GM19238 (cell line): ENCODE data around the gene ARFGAP2.
"Not testable (repeated sequence)": the region's sequence is repeated elsewhere in the genome, so short reads cannot be mapped to it uniquely, and the experiment has no call there.

Source experiments
- DNase-seq: peaks from one replicate; pipeline ENCODE4 v3.0.0; 2011; ENCODE audit warnings: low spot score; ENCODE audit not compliant: insufficient read length

ARFGAP2 gene

DNA sequence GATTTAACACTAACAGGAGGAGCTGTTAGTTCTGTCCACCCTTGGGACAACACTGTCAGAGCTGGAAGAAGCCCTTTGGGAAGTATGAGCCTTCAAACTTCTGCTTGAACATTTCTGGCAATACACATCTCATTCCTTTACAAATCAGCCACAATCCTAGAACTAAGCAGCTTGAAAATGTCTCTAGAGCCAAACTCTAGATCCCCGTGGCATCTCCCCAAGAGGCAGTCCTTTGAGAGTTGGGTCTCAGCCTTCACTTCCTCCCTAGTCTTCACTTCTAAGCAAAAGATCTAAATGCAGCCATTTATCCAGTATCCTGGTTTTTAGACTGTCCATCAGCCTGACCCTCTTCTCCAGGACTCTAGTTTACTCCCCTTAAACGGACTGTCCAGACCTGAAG, 26.9 kb downstream of the ARFGAP2 start:
- no peak for DNase-seq

DNA sequence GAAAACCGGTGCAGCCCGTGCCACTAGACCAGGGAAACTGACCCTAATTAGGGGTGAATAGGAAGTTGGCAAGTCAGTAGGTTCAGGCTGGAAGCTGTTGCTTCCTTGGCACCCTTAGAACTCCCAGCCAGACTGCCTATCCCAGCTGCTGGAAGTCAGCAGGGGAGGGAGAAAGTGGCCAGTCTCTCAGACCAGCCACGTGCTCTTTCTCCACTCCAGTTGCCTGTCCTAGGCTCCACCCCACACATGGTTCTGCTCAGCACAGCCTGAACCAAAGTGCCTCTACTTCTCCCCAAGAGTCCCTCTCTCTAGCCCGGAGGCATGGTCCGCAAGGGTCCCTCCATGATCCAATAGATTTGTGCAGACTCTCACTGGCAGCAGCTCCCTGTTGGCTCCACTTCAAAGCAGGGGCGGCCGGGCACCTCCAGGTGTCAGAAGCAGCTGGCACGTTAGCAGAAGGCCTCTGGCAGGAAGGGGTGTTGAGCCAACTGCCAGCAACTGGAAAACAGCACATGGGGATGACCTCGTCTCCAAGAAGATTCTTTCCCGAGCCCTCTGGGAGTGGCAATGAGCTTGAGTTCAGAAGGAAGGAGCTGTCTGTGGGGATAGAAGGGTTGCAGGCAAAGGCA, 27.7 kb downstream of the ARFGAP2 start:
- DNase-seq: no peak

DNA sequence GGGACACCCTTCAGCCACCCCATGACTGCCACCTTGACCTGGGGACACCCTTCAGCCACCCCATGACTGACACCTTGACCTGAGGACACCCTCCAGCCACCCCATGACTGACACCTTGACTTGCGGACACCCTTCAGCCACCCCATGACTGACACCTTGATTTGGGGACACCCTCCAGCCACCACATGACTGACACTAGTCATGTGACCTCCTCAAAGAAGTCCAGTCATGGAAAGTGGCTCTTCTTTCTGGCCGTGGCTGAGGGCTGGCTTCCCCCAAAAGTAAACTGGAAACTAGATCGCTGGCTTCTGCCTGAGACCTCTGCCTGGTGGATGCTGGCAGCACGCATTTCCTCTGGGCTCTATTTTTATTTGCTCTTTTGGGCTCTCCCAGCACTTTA, 28.4 kb downstream of the ARFGAP2 start:
- no peak for DNase-seq

DNA sequence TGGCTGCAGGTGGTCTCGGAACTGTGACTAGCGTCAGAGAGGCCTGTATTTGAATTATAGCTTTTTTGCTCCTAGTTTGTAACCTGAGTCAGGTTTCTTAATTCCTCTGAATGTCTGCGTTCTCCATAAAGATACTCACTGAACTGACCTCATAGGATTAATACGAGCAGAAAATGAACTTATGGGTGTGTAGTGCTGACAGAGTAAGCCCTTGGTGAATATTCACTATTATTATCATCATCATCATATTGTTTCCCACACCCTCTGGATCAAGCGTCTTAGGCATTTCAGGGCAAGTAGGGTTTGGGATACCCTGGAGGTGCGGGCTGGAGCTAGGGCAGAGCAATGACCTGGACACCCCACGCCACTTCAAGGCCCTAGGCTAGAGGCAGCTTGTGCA, 29.0 kb downstream of the ARFGAP2 start:
- no peak for DNase-seq

DNA sequence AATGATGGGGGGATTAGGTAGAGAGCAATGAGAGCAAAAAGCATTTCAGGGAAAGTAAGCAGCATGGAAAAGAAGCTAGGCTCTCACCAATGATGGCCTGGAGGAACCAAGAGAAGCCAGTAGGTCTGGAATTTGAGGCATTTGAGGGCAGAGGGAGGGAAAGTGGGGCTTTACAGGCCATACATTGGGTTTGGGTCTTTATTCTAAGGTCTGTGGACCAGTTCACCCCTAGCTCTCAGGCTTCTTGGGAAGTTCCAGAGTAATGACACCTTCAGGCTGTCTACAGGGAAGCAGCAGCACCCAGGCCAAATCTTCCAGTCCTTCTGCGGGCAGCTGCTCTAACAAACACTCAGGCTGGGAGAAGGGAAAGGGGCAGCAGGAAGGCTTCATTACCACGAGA, 29.4 kb downstream of the ARFGAP2 start:
- no peak for DNase-seq

DNA sequence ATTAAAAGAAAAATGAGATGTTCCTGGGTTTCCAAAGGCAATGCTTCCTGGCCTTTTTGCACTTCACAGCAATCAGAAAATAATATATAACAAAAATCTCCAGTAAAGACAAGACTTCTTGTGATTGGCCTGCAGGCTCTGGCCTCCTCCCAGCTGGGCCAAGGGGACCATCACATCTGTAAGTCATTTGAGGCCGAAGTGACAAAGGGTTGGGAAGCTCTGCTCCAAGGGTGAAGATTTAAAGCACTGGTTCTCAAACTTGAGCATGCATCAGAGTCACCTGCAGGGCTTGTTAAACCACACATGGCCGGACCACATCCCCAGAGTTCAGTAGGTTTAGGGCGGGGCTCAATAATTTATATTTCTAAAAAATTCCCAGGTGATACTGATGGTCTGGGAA, 32.1 kb downstream of the ARFGAP2 start:
- no peak for DNase-seq

DNA sequence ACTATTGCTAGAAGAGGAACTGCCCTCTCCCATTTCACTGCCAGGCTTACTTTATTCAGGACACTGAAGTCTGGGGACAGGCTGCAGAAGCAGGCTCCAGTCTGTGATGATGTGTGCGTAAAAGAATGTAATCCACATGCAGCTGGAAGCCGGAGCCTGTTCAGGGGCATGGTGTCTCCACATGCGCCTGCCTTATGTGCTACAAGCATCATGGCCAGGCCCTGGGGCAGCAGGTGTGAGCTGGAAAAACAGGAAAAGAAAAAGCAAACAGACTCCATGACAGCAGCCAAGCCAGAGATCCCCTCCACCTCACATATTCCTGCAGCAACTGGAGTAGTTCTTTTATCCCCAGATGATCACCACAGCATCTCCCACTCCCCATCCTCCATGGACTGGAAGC, 33.4 kb downstream of the ARFGAP2 start:
- no peak for DNase-seq

DNA sequence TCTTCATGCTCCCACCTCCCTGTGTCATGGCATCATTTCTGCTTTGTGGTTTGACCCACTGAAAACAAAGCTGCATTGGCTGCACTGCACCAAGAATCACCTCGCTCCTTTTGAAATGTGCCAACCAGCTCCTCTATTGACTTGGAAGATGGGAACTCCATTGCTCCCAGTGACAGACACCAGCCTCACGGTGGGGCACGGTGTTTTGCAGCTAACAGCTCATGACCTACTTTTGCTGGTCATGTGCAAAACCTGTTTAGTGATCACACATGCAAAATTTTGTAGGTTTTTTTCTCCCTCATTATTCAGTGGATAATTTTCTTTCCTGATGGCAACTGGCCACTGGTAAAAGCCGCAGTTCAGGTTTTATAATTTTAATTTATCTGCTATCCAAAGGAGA, 36.8 kb downstream of the ARFGAP2 start:
- DNase-seq: no peak

DNA sequence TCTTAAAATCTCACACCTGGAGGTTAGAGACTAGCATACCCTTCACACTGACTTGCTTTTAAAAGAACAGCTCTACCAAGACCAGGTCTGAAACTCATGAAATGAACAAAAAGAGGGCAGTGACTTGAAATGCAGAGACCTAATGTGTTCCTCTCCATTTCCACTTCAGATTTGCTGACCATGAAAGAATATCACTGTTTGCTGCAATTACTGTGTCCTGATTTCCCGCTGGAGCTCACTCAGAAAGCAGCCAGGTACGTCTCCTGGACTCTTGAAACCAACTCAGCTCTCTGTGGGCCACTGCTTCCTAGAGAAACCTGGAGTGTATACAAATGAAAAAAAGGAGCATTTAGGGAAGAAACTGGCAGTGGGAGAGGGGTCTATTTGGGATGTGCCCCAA, 39.2 kb downstream of the ARFGAP2 start:
- DNase-seq: no peak

DNA sequence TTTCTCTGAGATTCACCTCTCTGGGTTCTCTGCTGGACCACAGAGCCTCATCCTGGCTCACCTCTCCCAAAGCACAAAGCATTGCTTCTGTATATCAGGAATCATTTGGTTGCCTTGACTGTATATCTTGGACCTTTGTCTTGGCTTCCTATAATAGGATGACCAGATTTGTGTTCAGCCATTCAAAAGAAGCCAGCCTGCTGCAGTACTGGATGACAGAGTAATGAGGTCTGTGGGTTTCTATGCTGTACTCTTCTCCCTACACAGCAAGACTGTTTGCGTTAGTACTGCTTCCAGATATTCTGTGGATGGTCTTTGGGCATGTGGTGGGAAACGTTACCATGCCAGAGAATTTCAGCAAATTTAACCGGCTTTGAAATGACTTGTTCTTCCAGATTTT, 39.8 kb downstream of the ARFGAP2 start:
- DNase-seq: no peak

DNA sequence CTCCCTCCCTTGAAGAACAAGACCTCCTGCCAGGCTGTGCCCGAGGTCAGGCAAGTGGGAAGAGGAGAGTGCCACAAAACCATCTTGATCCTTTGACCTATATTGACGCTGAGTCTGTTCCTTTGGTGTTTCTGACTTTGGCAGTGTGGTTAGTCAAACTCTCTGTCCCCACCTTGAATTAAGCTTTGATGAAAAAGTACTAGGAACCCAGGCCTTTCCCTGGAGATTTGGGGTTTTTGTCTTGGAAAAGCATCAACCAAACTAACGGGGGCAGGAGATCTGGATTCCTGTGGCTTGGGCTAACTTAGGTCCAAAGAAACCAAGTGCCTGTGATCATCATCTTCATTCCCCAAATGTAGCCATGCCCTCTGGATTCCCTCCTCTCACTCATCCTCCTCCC, 40.4 kb downstream of the ARFGAP2 start:
- DNase-seq: no peak

DNA sequence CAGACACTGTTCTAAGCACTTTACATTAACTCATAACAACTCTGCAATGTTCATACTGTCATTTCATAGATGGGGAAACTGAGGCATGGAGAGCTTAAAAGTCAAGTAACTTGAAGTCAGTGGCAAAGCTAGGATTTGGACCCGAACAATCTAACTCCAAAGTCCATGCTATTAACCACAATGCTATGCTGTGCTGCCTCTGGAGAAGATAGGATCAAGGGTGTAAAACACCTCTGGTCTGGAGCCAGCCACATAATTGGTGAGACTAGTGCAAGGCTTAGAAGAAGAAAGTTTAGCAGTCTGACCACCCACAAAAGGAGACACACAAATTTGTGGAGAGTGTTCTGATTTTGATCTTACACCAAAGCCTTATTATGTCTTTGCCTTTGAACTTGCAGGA, 43.7 kb downstream of the ARFGAP2 start:
- no peak for DNase-seq

DNA sequence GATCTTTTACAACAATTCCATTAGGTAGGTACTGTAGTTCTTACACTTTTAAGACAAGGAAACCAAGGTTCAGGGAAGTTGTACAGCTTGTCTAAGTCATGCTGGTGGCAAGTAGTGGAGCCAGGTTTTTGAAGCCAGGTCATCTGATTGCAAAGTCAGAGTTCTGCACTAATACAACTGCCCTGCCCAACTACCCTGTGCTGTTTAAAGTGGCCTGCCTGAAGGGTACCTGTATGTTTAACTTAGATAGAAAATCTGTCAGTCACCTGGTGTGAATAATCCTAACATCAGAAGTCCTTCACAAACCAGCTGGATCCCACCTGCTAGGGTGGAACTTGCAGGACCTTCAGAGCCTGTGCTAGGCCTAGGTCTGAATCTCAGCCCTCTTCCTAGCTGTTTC, 44.2 kb downstream of the ARFGAP2 start:
- no peak for DNase-seq

DNA sequence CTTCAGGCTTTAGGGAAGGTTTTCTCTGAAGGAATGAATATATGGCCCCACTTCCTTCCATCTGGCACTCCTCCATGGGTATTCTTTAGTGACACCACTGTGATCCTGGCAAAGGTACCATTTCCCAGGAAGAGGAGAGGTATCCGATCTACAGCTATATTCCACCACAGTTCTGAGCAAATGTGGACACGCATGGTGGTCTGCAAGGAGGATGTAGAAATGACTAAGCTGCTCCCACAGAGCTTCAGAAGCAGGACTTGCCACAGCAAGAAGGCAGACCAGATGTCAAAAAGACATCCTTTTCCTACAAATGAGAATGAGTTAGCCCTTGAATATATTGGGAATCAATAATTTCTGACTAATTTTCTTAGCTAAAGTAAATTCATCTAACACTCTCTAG, 45.5 kb downstream of the ARFGAP2 start:
- no peak for DNase-seq

DNA sequence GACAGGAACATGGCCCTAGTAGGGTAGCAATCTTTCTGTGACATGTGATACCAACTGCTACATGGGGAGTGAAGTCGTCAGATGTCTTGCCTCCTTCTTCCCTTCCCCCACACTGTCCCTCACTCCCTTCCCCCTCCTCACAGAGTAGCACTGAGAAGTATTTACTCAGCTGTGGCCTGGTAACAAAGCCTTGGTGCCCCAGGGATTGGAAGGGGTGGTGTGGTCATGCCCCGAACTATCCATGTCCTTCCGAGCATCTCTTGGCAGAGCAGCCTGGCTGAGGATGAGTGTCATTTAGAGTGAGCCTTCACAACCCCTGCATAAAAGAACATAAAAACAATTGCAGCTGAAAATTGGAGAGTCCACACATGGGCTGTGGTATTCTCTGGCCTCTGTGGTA, 46.1 kb downstream of the ARFGAP2 start:
- DNase-seq: no peak

DNA sequence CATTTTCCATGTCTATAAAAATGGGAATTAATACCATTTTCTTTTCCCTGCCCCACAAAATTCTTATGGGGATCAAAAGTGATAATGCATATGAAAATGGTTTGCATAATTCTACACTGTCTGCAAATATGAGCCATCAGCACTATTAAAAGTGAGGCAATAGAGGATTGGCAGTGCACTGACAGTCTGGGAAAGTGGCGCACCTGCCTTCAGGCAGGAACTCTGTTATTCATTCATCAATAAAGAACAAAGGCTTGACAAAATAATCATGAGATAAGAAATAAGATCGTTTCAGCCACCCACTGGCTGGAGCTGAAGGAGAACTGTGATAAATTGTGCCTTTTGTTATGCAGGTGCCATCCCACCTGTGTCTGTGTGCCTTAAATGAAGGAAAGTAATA, 49.5 kb downstream of the ARFGAP2 start:
- no peak for DNase-seq

DNA sequence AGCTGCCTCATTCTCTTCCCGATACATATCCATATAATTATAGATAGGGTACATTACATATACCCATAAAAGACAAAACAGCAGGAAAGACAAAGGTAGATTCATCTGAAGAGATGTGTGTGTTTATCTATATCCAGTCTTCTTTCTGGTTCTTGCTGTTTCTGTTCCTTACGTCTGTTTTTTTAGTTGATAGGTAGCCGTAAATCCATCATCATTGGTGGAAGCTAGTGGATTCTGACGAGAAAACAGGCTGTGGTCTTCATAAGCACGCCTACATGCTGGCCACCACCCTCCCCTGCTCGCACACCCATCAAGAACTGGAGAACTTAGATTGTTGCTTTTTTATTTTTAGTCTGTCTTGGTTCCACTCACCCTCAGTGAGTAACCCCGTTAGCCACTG, 51.6 kb downstream of the ARFGAP2 start:
- DNase-seq: no peak

DNA sequence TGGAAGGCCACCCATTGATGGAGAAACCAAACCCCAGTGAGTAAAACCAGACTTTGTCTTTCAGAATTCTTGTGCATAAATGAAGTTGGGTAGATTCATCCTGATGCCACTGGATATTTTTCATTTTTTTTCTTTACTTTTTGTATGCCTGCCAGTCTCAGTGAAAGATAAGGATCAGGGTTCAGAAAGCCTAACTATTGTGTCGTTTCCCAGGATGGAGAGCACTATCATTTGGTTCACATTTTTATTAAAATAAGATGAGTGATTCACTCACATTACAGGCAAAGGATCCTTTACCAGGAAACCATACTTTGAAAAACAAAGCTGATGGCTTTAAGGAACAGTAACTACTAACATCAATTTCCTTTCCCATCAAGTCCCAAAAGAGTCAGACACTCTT, 52.0 kb downstream of the ARFGAP2 start:
- no peak for DNase-seq

DNA sequence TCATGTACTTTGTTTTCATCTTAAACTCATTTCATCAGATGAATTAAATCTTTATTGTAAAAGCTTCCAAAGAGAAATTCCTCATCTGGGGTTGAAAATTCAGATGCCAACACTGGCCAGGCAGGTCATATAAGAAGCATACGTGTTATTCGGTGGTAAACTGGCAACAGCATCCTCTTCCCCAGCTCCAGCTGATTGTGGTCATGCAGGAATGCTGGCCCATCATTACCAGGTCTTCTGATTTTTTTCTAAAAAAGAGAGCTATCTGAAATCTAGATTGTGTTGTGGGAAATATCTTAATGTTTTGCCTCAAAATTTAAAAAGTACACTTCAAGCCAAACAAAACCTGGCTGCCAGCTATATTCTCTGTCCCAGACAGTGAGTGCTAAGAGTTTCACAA, 53.6 kb downstream of the ARFGAP2 start:
- DNase-seq: no peak

DNA sequence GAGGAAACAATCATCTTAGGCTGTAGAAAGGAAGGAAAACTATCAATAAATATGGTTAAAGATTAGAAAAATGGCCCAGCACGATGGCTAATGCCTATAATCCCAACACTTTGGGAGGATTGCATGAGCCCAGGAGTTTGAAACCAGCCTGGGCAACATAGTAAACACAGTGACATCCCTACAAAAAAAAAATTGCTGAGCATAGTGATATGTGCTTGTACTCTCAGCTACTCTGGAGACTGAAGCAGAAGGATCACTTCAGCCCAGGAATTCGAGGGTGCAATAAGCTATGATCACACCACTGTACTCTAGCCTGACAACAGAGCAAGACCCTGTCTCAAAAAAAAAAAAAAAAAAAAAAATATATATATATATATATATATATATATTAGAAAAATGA, 54.9 kb downstream of the ARFGAP2 start:
- no peak for DNase-seq

DNA sequence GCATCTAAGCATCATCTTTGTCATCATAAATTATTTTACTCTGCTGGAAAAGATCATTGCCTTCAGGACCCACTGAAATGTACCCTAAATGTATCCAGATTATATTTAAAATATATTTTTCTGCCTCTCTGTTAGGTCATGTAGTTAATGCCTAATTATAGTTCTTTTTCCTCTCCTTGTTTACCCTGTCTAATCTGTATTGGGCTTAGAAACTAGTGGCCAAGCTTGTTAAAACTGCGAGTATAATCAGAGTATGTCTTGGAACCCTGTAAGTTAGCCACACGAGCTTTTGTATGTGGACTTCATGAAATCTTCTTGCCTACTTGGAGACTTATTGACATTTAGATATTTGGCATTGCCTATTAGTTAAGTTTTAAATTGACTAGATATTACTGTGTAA, 55.6 kb downstream of the ARFGAP2 start:
- no peak for DNase-seq

DNA sequence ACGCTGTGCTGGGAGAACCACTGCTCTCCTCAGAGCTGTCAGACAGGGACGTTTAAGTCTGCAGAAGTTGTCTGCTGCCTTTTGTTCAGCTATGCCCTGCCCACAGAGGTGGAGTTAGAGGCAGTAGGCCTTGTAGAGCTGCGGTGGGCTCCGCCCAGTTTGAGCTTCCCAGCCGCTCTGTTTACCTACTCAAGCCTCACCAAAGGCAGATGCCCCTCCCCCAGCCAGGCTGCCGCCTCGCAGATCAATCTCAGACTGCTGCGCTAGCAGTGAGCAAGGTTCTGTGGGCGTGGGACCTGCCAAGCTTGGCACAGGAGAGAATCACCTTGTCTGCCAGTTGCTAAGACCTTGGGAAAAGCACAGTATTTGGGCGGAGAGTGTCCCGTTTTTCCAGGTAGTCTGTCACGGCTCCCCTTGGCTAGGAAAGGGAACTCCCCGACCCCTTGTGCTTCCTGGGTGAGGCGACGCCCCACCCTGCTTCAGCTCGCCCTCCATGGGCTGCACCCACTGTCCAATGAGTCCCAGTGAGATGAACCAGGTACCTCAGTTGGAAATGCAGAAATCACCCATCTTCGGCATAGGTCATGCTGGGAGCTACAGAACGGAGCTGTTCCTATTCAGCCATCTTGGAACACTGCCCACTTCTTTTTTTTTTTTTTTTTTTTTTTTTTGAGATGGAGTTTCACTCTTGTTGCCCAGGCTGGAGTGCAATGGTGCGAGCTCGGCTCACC, 57.6 kb downstream of the ARFGAP2 start:
- not testable (repeated sequence) for DNase-seq
